Natural killer cell (primary cell): Measurements from ENCODE around the gene PTPRA. TPM values are rescaled to one million over a fixed set of nuclear protein-coding genes. Genes with fewer than 3 reads are reported as not detected.
A peak's percentile ranks its signal among the peaks of the same experiment; 100 is the strongest.
"Not testable (repeated sequence)": the region's sequence is repeated elsewhere in the genome, so short reads cannot be mapped to it uniquely, and the experiment has no call there.

Source experiments
- ATAC-seq, 3 donors: fragments of 150-1000 bp in 2 of 3; fragments of 200-7000 bp in 1 of 3; cut with Tn5 transposase; 1 replicate in 1 of 3; 2 replicates in 2 of 3; pipeline ENCODE4 v1.10.0; 2021; ENCODE audit warnings: mild to moderate bottlenecking in 2 of 3, moderate library complexity in 2 of 3
- DNase-seq, 2 donors: peaks; one replicate each; pipeline versions ENCODE4 v3.0.0 to v3.0.0-alpha.2; 2013 to 2021; ENCODE audit warnings: mixed read lengths in 1 of 2
- H3K27ac ChIP-seq: one replicate; pipeline ENCODE4 v1.5.1; 2013; ENCODE audit warnings: mild to moderate bottlenecking, low read length
- H3K27me3 ChIP-seq: one replicate; pipeline ENCODE4 v1.6.1; 2013; ENCODE audit warnings: low read length; ENCODE audit not compliant: control insufficient read depth, insufficient read depth
- H3K36me3 ChIP-seq: one replicate; pipeline ENCODE4 v1.6.1; 2013; ENCODE audit warnings: low read length; ENCODE audit not compliant: control insufficient read depth, insufficient read depth
- H3K4me1 ChIP-seq: one replicate; pipeline ENCODE4 v1.6.1; 2013; ENCODE audit warnings: low read length; ENCODE audit not compliant: control insufficient read depth, insufficient read depth
- H3K4me3 ChIP-seq: one replicate; pipeline ENCODE4 v1.5.1; 2013; ENCODE audit warnings: low read length
- H3K9me3 ChIP-seq: one replicate; pipeline ENCODE4 v1.6.1; 2013; ENCODE audit warnings: low read length; ENCODE audit not compliant: control insufficient read depth, insufficient read depth
- H3K27ac Mint-ChIP-seq, 2 donors: one replicate each; pipeline ENCODE4 v1.8.0; 2022; ENCODE audit warnings: mild to moderate bottlenecking in 2 of 2, mixed read lengths in 2 of 2, moderate library complexity in 1 of 2
- H3K27me3 Mint-ChIP-seq, 2 donors: one replicate each; pipeline ENCODE4 v1.8.0; 2022; ENCODE audit warnings: low read depth in 2 of 2, mixed read lengths in 2 of 2
- H3K36me3 Mint-ChIP-seq: one replicate; pipeline ENCODE4 v1.8.0; 2022; ENCODE audit warnings: mixed read lengths
- H3K4me1 Mint-ChIP-seq, 2 donors: one replicate each; pipeline ENCODE4 v1.8.0; 2022; ENCODE audit warnings: mixed read lengths in 2 of 2
- H3K4me3 Mint-ChIP-seq: one replicate; pipeline ENCODE4 v1.8.0; 2022; ENCODE audit warnings: mild to moderate bottlenecking, moderate library complexity, mixed read lengths
- H3K9me3 Mint-ChIP-seq, 2 donors: one replicate each; pipeline ENCODE4 v1.8.0; 2022; ENCODE audit warnings: mixed read lengths in 2 of 2
- WGBS: methylation state at CpG from one replicate; pipeline ENCODE4 v1.1.7; 2013; ENCODE audit warnings: missing lambda C conversion rate; ENCODE audit not compliant: insufficient coverage; 5-methylcytosine and 5-hydroxymethylcytosine counted together
- intact Hi-C: fragments of 100-400 bp; cut with micrococcal nuclease; formaldehyde crosslinking; loops from one replicate; pipeline ENCODE4 v1.14.2; 2022
- total RNA-seq, 4 donors: library from RNA; stranded (reverse); fragments of 120-200 nt in 1 of 4; gene quantifications; one replicate each; pipeline versions ENCODE4 v1.2.3 to v1.2.4, GENCODE V29; 2013 to 2022
- TF ChIP-seq, protein P1 (sequence below): fragments of 200-600 bp; IDR thresholded peaks from one replicate; pipeline ENCODE4 v1.8.0; 2022; ENCODE audit warnings: antibody characterized with exemption

The PTPRA gene
- total RNA-seq, 3 donors from 2014 or later (not counting 1 experiment from before 2014, with no cell fraction given), result 125 to 172 (median 141) TPM

DNA sequence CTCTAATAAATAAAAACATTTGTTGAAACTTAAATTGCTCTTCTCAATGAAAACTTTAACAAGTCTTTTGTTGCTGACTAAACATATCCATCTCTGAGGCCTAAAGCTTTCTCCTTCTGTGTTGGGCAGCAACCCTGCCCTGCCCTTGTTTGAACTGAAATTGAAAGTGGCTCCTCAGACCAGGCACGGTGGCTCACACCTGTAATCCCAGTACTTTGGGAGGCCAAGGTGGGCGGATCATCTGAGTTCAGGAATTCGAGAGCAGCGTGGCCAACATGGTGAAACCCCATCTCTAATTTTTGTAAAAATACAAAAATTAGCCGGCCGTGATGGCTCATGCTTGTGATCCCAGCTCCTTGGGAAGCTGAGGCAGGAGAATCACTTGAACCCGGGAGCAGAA is 140.9 kb downstream of the PTPRA start:
- 94% methylated on average over 7 of the region's 7 CpGs for WGBS
- H3K27me3 ChIP-seq, result no peaks in the 10 kb centered on the region
- H3K4me3 ChIP-seq, result no peak overlapping the region
- TF ChIP-seq, protein P1, sequence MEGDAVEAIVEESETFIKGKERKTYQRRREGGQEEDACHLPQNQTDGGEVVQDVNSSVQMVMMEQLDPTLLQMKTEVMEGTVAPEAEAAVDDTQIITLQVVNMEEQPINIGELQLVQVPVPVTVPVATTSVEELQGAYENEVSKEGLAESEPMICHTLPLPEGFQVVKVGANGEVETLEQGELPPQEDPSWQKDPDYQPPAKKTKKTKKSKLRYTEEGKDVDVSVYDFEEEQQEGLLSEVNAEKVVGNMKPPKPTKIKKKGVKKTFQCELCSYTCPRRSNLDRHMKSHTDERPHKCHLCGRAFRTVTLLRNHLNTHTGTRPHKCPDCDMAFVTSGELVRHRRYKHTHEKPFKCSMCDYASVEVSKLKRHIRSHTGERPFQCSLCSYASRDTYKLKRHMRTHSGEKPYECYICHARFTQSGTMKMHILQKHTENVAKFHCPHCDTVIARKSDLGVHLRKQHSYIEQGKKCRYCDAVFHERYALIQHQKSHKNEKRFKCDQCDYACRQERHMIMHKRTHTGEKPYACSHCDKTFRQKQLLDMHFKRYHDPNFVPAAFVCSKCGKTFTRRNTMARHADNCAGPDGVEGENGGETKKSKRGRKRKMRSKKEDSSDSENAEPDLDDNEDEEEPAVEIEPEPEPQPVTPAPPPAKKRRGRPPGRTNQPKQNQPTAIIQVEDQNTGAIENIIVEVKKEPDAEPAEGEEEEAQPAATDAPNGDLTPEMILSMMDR, result no peak
- Mint-ChIP-seq H3K4me1 (peaks cover 0 to 4% of the 10 kb centered on the region in 2 donors), H3K27ac (no peak overlapping the region), H3K4me3 (no peak overlapping the region), H3K9me3 (no peaks in the 10 kb centered on the region), H3K27me3 (no peaks in the 10 kb centered on the region), H3K36me3 (peaks cover 7% of the 10 kb centered on the region)
- no peaks in the 10 kb centered on the region for H3K4me1 ChIP-seq
- ATAC-seq (no peak), DNase-seq (no peak)
- no peak overlapping the region for H3K27ac ChIP-seq
- intact Hi-C loops, result no loop called here
- H3K36me3 ChIP-seq, result peaks cover 45% of the 10 kb centered on the region
- no peaks in the 10 kb centered on the region for H3K9me3 ChIP-seq

DNA sequence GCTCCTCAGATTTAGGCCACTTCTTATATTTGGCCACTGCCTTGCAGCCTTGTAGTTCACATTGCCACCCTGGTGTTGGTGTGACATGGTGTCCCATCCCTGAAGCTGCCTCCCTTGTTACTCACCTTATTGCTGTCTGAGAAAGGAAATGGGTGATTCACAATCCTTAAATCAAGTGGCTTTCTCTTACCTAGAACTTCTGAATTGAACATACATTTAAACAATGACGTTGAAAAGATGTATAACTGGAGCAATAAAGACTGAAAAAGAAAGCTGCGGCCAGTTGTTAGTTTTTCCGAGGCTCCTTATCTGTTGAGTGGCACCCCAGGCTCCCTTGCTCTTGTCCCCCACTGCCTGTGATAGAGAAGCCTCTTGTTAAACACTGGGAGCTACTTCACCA is 141.4 kb downstream of the PTPRA start:
- Histone ChIP-seq H3K27me3 (no peaks in the 10 kb centered on the region), H3K9me3 (no peaks in the 10 kb centered on the region), H3K4me3 (no peak overlapping the region), H3K36me3 (peaks cover 41% of the 10 kb centered on the region), H3K4me1 (no peaks in the 10 kb centered on the region), H3K27ac (no peak overlapping the region)
- DNase-seq (no peak), ATAC-seq (no peak)
- H3K27me3 Mint-ChIP-seq, result no peaks in the 10 kb centered on the region
- H3K36me3 Mint-ChIP-seq, result peaks cover 7% of the 10 kb centered on the region
- no peak overlapping the region for H3K4me3 Mint-ChIP-seq
- 95% methylated on average over 3 of the region's 3 CpGs for WGBS
- peaks cover 0 to 4% of the 10 kb centered on the region in 2 donors for H3K4me1 Mint-ChIP-seq
- peak overlapping the region; percentile 27 to 52 for H3K27ac Mint-ChIP-seq
- TF ChIP-seq, protein P1, result no peak
- no peaks in the 10 kb centered on the region for H3K9me3 Mint-ChIP-seq
- intact Hi-C loops, result no loop called here

DNA sequence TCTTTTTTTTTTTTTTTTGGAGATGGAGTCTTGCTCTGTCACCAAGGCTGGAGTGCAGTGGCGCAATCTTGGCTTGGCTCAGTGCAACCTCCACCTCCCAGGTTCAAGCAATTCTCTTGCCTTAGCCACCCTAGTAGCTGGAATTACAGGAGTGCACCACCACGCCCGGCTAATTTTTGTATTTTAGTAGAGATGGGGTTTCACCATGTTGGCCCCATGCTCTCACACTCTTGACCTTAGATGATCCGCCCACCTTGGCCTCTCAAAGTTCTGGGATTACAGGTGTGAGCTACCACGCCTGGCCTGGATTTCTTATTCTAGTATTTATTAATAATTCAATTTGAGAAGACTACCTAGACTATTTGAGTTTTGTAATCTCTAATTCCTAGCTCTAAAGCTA is 142.0 kb downstream of the PTPRA start:
- H3K27ac ChIP-seq, DNase-seq, intact Hi-C loops, H3K27me3 Mint-ChIP-seq, ATAC-seq, H3K4me1 ChIP-seq, H3K4me1 Mint-ChIP-seq, H3K4me3 ChIP-seq, H3K36me3 Mint-ChIP-seq, H3K4me3 Mint-ChIP-seq, H3K9me3 ChIP-seq, H3K27me3 ChIP-seq, H3K9me3 Mint-ChIP-seq: not testable (repeated sequence)
- H3K27ac Mint-ChIP-seq, result peak overlapping the region; percentile 27 to 52
- 100% methylated on average over 2 of the region's 5 CpGs for WGBS
- peaks cover 37% of the 10 kb centered on the region for H3K36me3 ChIP-seq

DNA sequence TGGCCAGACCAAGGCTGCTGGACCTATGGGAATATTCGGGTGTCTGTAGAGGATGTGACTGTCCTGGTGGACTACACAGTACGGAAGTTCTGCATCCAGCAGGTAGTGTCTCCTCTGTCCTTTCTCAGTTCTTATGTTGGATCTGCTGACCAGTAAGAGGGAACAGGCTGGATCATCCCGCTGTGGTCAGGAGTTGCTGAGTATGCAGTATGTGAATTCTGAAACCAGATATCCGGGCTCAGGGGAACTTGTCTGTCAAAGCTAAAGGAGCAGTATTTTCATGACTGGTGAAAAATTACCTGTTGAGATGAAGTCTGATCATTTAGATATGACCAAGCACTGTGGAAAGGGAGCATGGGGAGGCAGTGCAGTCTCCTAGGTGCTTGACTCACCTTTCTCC is 148.0 kb downstream of the PTPRA start:
- Mint-ChIP-seq H3K9me3 (no peaks in the 10 kb centered on the region), H3K4me1 (no peaks in the 10 kb centered on the region), H3K27ac (peak overlapping the region in 1 of 2 donors; percentile 30), H3K4me3 (no peak overlapping the region), H3K27me3 (no peaks in the 10 kb centered on the region), H3K36me3 (peaks cover 7% of the 10 kb centered on the region)
- Histone ChIP-seq H3K36me3 (peaks cover 58% of the 10 kb centered on the region), H3K4me1 (no peaks in the 10 kb centered on the region), H3K9me3 (no peaks in the 10 kb centered on the region), H3K27me3 (no peaks in the 10 kb centered on the region), H3K27ac (no peak overlapping the region), H3K4me3 (no peak overlapping the region)
- DNase-seq, result no peak
- intact Hi-C loops, result no loop called here
- no peak for ATAC-seq
- WGBS, result 93% methylated on average over 4 of the region's 4 CpGs
- TF ChIP-seq, protein P1, result no peak
